HCT116 (cell line): ENCODE measurements around the gene GRB2. TPM values are rescaled to one million over a fixed set of nuclear protein-coding genes. Genes with fewer than 3 reads are reported as not detected.

Experiments
- ATAC-seq: fragments of 200-7000 bp; cut with Tn5 transposase; 2 replicates; pipeline ENCODE4 v1.9.1; 2020; ENCODE audit warnings: mild to moderate bottlenecking, moderate library complexity
- BruUV-seq: library from RNA; stranded (reverse); fragments of 400-500 nt; replicated peaks from 2 replicates; lab custom pipeline; 2021; lab: Mats Ljungman, UMichigan
- CTCF ChIA-PET: fragments of 300-600 bp; sonication (Branson Sonifier 250); formaldehyde crosslinking; loops from one replicate; lab custom pipeline; 2021; ENCODE audit warnings: antibody characterized with exemption; lab: Charles Lee
- POLR2A ChIA-PET: fragments of 300-600, 350-600 bp; sonication (Branson Sonifier 250); formaldehyde crosslinking; loops from one replicate; lab custom pipeline; 2021; ENCODE audit warnings: antibody characterized with exemption; lab: Charles Lee
- RAD21 ChIA-PET, 2 experiments: fragments of 300-600 bp; sonication (Branson Sonifier 250); formaldehyde crosslinking; loops; one replicate each; lab custom pipeline; 2023; ENCODE audit warnings: low total read pairs in 2 of 2; ENCODE audit not compliant: uncharacterized antibody in 2 of 2, unreplicated experiment in 2 of 2, low non-redundant PET in 1 of 2; lab: Charles Lee
- DNase-seq: peaks from one replicate; pipeline ENCODE4 v3.0.0-alpha.2; 2010; ENCODE audit warnings: low read depth, low spot score
- H2AFZ ChIP-seq: fragments of 200-600 bp; shearing (Covaris generic), sonication (generic); 2 replicates; pipeline ENCODE4 v1.6.1; 2017; ENCODE audit warnings: low read depth, mixed run types, mixed read lengths, antibody characterized with exemption, low read length; ENCODE audit not compliant: poor library complexity, severe bottlenecking
- H3K27ac ChIP-seq: 2 replicates; pipeline ENCODE4 v1.5.1; 2012; ENCODE audit warnings: low read depth, low read length
- H3K27me3 ChIP-seq: fragments of 200-600 bp; sonication (generic); 2 replicates; pipeline ENCODE4 v1.6.1; 2016; ENCODE audit warnings: mixed run types, low read length, mixed read lengths; ENCODE audit not compliant: insufficient read depth
- H3K36me3 ChIP-seq, 2 experiments: fragments of 200-500 bp in 1 of 2; fragments of 200-600 bp in 1 of 2; sonication (Bioruptor generic) in 1 of 2; sonication (generic) in 1 of 2; 2 replicates each; pipeline versions ENCODE4 v1.5.1 to v1.6.1; 2014 to 2016; ENCODE audit warnings: low read length in 2 of 2, inconsistent platforms in 1 of 2, mixed read lengths in 1 of 2, mixed run types in 1 of 2; ENCODE audit not compliant: insufficient read depth in 2 of 2, control insufficient read depth in 1 of 2
- H3K4me1 ChIP-seq, 2 experiments: fragments of 200-600 bp in 1 of 2; sonication (generic) in 1 of 2; 2 replicates each; pipeline versions ENCODE4 v1.5.1 to v1.6.1; 2012 to 2017; ENCODE audit warnings: low read length in 2 of 2, inconsistent platforms in 1 of 2, mild to moderate bottlenecking in 1 of 2, mixed read lengths in 1 of 2, mixed run types in 1 of 2, moderate library complexity in 1 of 2; ENCODE audit not compliant: insufficient read depth in 2 of 2, control insufficient read depth in 1 of 2
- H3K4me2 ChIP-seq: fragments of 200-600 bp; sonication (generic); 2 replicates; pipeline ENCODE4 v1.6.1; 2017; ENCODE audit warnings: mixed run types, low read length, mixed read lengths
- H3K4me3 ChIP-seq, 2 experiments: fragments of 200-600 bp in 1 of 2; sonication (generic) in 1 of 2; replicated peaks in 1 of 2; 2 replicates each; pipeline ENCODE4 v1.5.1; 2011 to 2016; ENCODE audit warnings: low read length in 2 of 2, control low read depth in 1 of 2, low read depth in 1 of 2, mild to moderate bottlenecking in 1 of 2, mixed read lengths in 1 of 2, mixed run types in 1 of 2
- H3K79me2 ChIP-seq: fragments of 200-600 bp; sonication (generic); 2 replicates; pipeline ENCODE4 v1.6.1; 2017; ENCODE audit warnings: mild to moderate bottlenecking, mixed run types, low read length, moderate library complexity, mixed read lengths; ENCODE audit not compliant: insufficient read depth
- H3K9ac ChIP-seq: fragments of 200-600 bp; sonication (generic); 2 replicates; pipeline ENCODE4 v1.6.1; 2016; ENCODE audit warnings: low read length, mixed read lengths
- H3K9me2 ChIP-seq: fragments of 200-600 bp; sonication (generic), shearing (Covaris generic); 2 replicates; pipeline ENCODE4 v1.6.1; 2017; ENCODE audit warnings: mixed run types, mild to moderate bottlenecking, moderate library complexity; ENCODE audit not compliant: insufficient read depth
- H3K9me3 ChIP-seq, 2 experiments: fragments of 200-500 bp in 1 of 2; fragments of 200-600 bp in 1 of 2; sonication (Bioruptor generic) in 1 of 2; sonication (generic) in 1 of 2; 2 replicates each; pipeline ENCODE4 v1.6.1; 2014 to 2017; ENCODE audit warnings: low read length in 2 of 2, mixed read lengths in 2 of 2, inconsistent platforms in 1 of 2, low read depth in 1 of 2, mild to moderate bottlenecking in 1 of 2, mixed run types in 1 of 2, moderate library complexity in 1 of 2; ENCODE audit not compliant: control insufficient read depth in 1 of 2, insufficient read depth in 1 of 2
- H4K20me1 ChIP-seq: fragments of 200-600 bp; sonication (generic), shearing (Covaris generic); 2 replicates; pipeline ENCODE4 v1.6.1; 2017; ENCODE audit warnings: mixed run types, mild to moderate bottlenecking, moderate library complexity; ENCODE audit not compliant: insufficient read depth
- CBX3 ChIP-seq: IDR thresholded peaks from 2 replicates; pipeline ENCODE4 v1.6.1; 2012; ENCODE audit warnings: low read depth
- EGR1 ChIP-seq: IDR thresholded peaks from 2 replicates; pipeline ENCODE4 v1.6.1; 2012; ENCODE audit warnings: low read depth
- ELF1 ChIP-seq: IDR thresholded peaks from 2 replicates; pipeline ENCODE4 v1.6.1; 2012; ENCODE audit warnings: low read depth, borderline replicate concordance
- EZH2phosphoT487 ChIP-seq: fragments of 200-600 bp; IDR thresholded peaks from 2 replicates; pipeline ENCODE4 v1.6.1; 2018; ENCODE audit warnings: antibody characterized with exemption, borderline replicate concordance
- JUND ChIP-seq: IDR thresholded peaks from 2 replicates; pipeline ENCODE4 v1.6.1; 2012
- POLR2A ChIP-seq: IDR thresholded peaks from 2 replicates; pipeline ENCODE4 v1.7.0; 2011; ENCODE audit warnings: borderline replicate concordance; ENCODE audit not compliant: insufficient read depth, insufficient read length; ENCODE audit errors: extremely low read depth
- POLR2AphosphoS5 ChIP-seq: IDR thresholded peaks from 2 replicates; pipeline ENCODE4 v1.6.1; 2011; ENCODE audit warnings: mild to moderate bottlenecking, low read depth, low read length, moderate library complexity
- RAD21 ChIP-seq: IDR thresholded peaks from 2 replicates; pipeline ENCODE4 v1.6.1; 2012; ENCODE audit warnings: low read depth, mild to moderate bottlenecking
- SP1 ChIP-seq: IDR thresholded peaks from 2 replicates; pipeline ENCODE4 v1.6.1; 2012; ENCODE audit warnings: low read depth
- TCF7L2 ChIP-seq: IDR thresholded peaks from 2 replicates; pipeline ENCODE4 v1.7.0; 2011; ENCODE audit warnings: borderline replicate concordance, inconsistent platforms; ENCODE audit not compliant: insufficient read depth, insufficient read length; ENCODE audit errors: extremely low read depth
- YY1 ChIP-seq: IDR thresholded peaks from 2 replicates; pipeline ENCODE4 v1.6.1; 2011; ENCODE audit warnings: low read length, low read depth, moderate library complexity, mild to moderate bottlenecking; ENCODE audit not compliant: insufficient replicate concordance; ENCODE audit errors: extremely low read depth
- ZFX ChIP-seq: fragments of 450-650 bp; IDR thresholded peaks from 2 replicates; pipeline ENCODE4 v1.6.1; 2017
- ZNF274 ChIP-seq: fragments of 200-500 bp; sonication (Bioruptor generic); IDR thresholded peaks from 2 replicates; pipeline ENCODE4 v1.6.1; 2014; ENCODE audit warnings: mild to moderate bottlenecking, low read depth, low read length, inconsistent platforms
- intact Hi-C: fragments of 100-400 bp; cut with micrococcal nuclease; formaldehyde crosslinking; loops from 2 replicates; pipeline ENCODE4 v1.10.0; 2022
- total RNA-seq: library from RNA; stranded (reverse); gene quantifications from one replicate; pipeline ENCODE4 v1.2.1, GENCODE V29; 2021; ENCODE audit not compliant: unreplicated experiment
- TF ChIP-seq, protein P1 (sequence below): IDR thresholded peaks from 2 replicates; pipeline ENCODE4 v1.6.1; 2012; ENCODE audit warnings: low read depth
- TF ChIP-seq, protein P2 (sequence below), 3 experiments: fragments of 200-600 bp in 1 of 3; sonication (generic) in 1 of 3; IDR thresholded peaks in 2 of 3; conservative IDR thresholded peaks in 1 of 3; 2 replicates each; pipeline ENCODE4 v1.5.1; 2012 to 2017; ENCODE audit warnings: low read depth in 2 of 3, low read length in 2 of 3, antibody characterized with exemption in 1 of 3, borderline replicate concordance in 1 of 3, control low read depth in 1 of 3, mild to moderate bottlenecking in 1 of 3, mixed read lengths in 1 of 3, mixed run types in 1 of 3, moderate library complexity in 1 of 3; ENCODE audit not compliant: insufficient read depth in 1 of 3
- TF ChIP-seq, protein P3 (sequence below): IDR thresholded peaks from 2 replicates; pipeline ENCODE4 v1.6.1; 2011; ENCODE audit warnings: mild to moderate bottlenecking, low read length, moderate library complexity; ENCODE audit not compliant: insufficient replicate concordance; ENCODE audit errors: extremely low read depth
- TF ChIP-seq, protein P4 (sequence below): IDR thresholded peaks from 2 replicates; pipeline ENCODE4 v1.6.1; 2012

Gene GRB2
- total RNA-seq, 1 experiment from 2014 or later: 146 TPM

DNA sequence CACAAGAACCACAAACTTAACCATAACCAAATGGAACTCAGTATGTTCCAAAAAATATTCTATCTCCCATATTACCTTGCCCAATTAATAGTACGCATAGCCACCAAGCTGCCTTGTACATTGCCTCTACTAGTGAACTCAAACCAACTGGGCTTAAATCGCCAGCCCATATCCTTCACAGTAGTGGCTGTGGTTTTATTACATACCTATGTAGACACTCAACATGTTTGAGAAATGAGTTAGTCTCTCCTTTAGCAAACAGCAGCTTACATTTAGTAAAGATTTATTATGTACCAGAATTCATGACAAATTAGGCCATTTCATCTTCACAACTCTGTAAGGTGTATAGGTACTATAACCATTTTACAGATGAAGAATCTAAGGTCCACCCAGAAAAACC is 41.4 kb downstream of the GRB2 start:
- no peaks in the 10 kb centered on the region for H3K9me3 ChIP-seq
- no peak overlapping the region for H3K27ac ChIP-seq
- no TSS peak for BruUV-seq
- no peak overlapping the region for H3K4me2 ChIP-seq
- peaks cover 20% of the 10 kb centered on the region; the same call in 1 of the 2 replicates for H4K20me1 ChIP-seq
- ATAC-seq (no peak), DNase-seq (no peak)
- no peak overlapping the region for H3K9ac ChIP-seq
- no peak overlapping the region for H3K4me3 ChIP-seq
- POLR2A ChIA-PET: no interaction called here
- H3K4me1 ChIP-seq: peaks cover 10 to 30% of the 10 kb centered on the region in 2 experiments; a peak in 2 of 4 replicates
- no peaks in the 10 kb centered on the region for H3K9me2 ChIP-seq
- H3K36me3 ChIP-seq: no peaks in the 10 kb centered on the region
- CTCF ChIA-PET: no interaction called here
- intact Hi-C loops: no loop called here
- no peaks in the 10 kb centered on the region for H3K27me3 ChIP-seq
- TF ChIP-seq CBX3 (no peak), YY1 (no peak), ELF1 (no peak), RAD21 (no peak), ZFX (no peak), EZH2phosphoT487 (no peak), ZNF274 (no peak), SP1 (no peak), EGR1 (no peak), POLR2A (no peak), JUND (no peak), POLR2AphosphoS5 (no peak), TCF7L2 (no peak)
- TF ChIP-seq, protein P1, sequence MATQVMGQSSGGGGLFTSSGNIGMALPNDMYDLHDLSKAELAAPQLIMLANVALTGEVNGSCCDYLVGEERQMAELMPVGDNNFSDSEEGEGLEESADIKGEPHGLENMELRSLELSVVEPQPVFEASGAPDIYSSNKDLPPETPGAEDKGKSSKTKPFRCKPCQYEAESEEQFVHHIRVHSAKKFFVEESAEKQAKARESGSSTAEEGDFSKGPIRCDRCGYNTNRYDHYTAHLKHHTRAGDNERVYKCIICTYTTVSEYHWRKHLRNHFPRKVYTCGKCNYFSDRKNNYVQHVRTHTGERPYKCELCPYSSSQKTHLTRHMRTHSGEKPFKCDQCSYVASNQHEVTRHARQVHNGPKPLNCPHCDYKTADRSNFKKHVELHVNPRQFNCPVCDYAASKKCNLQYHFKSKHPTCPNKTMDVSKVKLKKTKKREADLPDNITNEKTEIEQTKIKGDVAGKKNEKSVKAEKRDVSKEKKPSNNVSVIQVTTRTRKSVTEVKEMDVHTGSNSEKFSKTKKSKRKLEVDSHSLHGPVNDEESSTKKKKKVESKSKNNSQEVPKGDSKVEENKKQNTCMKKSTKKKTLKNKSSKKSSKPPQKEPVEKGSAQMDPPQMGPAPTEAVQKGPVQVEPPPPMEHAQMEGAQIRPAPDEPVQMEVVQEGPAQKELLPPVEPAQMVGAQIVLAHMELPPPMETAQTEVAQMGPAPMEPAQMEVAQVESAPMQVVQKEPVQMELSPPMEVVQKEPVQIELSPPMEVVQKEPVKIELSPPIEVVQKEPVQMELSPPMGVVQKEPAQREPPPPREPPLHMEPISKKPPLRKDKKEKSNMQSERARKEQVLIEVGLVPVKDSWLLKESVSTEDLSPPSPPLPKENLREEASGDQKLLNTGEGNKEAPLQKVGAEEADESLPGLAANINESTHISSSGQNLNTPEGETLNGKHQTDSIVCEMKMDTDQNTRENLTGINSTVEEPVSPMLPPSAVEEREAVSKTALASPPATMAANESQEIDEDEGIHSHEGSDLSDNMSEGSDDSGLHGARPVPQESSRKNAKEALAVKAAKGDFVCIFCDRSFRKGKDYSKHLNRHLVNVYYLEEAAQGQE: no peak
- TF ChIP-seq, protein P2, sequence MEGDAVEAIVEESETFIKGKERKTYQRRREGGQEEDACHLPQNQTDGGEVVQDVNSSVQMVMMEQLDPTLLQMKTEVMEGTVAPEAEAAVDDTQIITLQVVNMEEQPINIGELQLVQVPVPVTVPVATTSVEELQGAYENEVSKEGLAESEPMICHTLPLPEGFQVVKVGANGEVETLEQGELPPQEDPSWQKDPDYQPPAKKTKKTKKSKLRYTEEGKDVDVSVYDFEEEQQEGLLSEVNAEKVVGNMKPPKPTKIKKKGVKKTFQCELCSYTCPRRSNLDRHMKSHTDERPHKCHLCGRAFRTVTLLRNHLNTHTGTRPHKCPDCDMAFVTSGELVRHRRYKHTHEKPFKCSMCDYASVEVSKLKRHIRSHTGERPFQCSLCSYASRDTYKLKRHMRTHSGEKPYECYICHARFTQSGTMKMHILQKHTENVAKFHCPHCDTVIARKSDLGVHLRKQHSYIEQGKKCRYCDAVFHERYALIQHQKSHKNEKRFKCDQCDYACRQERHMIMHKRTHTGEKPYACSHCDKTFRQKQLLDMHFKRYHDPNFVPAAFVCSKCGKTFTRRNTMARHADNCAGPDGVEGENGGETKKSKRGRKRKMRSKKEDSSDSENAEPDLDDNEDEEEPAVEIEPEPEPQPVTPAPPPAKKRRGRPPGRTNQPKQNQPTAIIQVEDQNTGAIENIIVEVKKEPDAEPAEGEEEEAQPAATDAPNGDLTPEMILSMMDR (IDR thresholded peaks at IDR 0.05 in 2 of 3, conservative IDR thresholded peaks at IDR 0.05 in 1 of 3; ENCODE audit: borderline replicate concordance in 1 of 3, insufficient read depth in 1 of 3, low read depth in 2 of 3, low read length in 2 of 3): no peak
- TF ChIP-seq, protein P3, sequence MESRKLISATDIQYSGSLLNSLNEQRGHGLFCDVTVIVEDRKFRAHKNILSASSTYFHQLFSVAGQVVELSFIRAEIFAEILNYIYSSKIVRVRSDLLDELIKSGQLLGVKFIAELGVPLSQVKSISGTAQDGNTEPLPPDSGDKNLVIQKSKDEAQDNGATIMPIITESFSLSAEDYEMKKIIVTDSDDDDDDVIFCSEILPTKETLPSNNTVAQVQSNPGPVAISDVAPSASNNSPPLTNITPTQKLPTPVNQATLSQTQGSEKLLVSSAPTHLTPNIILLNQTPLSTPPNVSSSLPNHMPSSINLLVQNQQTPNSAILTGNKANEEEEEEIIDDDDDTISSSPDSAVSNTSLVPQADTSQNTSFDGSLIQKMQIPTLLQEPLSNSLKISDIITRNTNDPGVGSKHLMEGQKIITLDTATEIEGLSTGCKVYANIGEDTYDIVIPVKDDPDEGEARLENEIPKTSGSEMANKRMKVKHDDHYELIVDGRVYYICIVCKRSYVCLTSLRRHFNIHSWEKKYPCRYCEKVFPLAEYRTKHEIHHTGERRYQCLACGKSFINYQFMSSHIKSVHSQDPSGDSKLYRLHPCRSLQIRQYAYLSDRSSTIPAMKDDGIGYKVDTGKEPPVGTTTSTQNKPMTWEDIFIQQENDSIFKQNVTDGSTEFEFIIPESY: no peak
- TF ChIP-seq, protein P4, sequence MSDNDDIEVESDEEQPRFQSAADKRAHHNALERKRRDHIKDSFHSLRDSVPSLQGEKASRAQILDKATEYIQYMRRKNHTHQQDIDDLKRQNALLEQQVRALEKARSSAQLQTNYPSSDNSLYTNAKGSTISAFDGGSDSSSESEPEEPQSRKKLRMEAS: no peak
- H2AFZ ChIP-seq: no peak overlapping the region
- peaks cover 95% of the 10 kb centered on the region for H3K79me2 ChIP-seq
- RAD21 ChIA-PET: no interaction called here
